Measurements from ENCODE around the gene KREMEN2.
A peak's percentile ranks its signal among the peaks of the same experiment; 100 is the strongest.

Gene KREMEN2

GRCh38 chr16:3000540-3000939 lies 36.5 kb downstream of the KREMEN2 start:
- no peak for DNase-seq (ENCODE audit: low read depth in 3 of 3, low spot score in 1 of 3)

GRCh38 chr16:3001316-3001715 lies 37.2 kb downstream of the KREMEN2 start:
- DNase-seq (ENCODE audit: low read depth in 3 of 3, low spot score in 1 of 3), result no peak

DNA sequence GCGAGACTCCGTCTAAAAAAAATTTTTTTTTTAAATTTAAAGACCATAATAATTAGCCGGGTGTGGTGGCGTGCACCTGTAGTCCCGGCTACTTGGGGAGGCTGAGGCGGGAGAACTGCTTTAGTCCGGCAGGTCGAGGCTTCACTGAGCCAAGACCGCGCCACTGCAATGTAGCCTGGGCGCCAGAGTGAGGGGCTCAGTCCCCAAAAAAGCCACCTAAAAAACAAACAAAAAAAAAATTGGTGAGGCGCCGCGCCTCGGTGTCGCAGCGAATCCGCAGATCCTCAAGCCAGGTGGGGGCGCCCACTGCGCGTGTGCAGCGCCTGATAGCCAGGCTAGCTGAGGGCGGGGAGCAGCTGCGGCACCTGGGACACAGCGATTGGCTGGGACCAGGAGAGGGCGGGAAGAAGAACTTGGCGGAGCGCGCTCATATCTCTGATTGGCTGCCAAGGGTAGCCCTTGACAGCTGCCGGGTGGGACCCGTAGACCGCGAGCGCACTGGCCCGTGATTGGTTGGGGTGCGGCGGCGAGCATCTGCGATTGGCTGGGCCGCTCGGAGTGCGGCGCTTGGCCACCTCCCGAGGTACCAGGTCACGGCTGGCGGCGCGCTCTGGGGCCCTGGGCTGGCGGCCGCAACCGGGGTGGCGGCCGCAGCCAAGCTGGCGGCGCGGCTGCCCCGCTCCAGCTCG lies 39.7 kb downstream of the KREMEN2 start:
- peak; percentile 88 to 96 (median 94) for DNase-seq (ENCODE audit: low read depth in 3 of 3, low spot score in 1 of 3)

DNA sequence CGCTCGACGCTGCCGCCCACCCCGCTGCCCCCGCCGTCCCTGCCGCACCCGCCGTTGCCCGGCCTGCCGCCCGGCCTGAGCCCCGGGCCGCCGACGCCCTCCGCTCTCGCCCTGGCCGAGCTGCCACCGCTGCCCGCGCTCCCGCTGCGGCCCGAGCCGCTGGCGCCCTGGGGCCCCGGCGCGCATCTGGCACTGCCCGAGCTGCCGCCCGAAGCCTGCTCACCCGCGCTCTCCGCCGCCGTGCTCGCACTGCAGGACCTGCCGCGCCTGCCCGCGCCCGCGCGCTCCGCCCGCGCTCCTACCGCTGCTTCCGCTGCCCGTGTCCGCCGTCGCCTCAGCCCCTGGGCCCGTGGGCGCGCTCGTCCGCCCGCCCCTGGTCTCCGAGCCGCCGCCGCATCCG lies 40.2 kb downstream of the KREMEN2 start:
- no peak for DNase-seq (ENCODE audit: low read depth in 3 of 3, low spot score in 1 of 3)

- no peak for DNase-seq (ENCODE audit: low read depth in 3 of 3, low spot score in 1 of 3)
Measured at GRCh38 chr16:3004781-3005284, 40.8 kb downstream of the KREMEN2 start.

DNA sequence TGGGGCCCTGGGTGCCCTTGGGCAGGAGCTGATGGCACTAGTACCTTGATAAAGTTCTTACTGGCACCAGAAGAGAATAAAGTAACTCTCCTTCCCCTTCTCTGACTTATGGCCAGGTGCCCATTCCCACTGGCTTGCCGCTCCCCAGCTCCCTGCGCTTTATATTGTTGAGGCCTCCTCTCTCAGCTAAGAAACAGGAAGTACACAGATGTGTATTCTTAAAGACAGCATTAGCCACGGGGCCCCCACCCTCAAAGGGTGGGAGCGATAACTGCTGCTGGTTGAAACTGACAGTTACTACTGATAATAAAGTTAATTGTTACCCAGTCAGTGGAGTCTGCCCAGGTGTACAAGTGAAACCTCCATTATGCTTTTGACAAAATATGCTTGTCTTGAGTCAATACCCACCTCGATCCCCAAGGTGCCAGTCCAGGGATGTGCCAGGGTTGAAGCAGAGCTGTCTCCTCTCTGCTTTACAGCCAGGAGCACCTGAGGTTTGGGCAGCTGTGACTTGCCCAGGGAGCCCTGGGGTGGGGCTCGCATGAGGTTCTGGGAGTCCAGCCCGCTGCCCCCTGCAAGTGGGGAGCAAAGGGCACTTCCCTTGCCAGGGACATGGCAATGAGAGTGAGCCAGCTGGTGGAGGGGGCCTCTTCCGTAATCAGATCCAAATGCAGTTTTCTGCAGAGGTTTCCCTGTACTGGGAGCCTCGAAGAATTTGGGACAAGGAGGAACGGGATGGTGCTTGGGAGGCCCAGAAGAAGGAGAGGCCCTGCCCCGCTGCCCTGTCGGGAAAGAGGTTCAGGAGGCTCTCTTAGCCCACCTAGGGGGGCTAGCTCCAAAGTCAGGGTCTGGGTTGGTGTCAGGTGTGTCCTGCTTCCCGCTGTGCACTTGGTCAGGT lies 43.2 kb downstream of the KREMEN2 start:
- DNase-seq (ENCODE audit: low read depth in 3 of 3, low spot score in 1 of 3), result no peak

GRCh38 chr16:3007957-3008689 lies 44.0 kb downstream of the KREMEN2 start:
- no peak for DNase-seq (ENCODE audit: low read depth in 3 of 3, low spot score in 1 of 3)

DNA sequence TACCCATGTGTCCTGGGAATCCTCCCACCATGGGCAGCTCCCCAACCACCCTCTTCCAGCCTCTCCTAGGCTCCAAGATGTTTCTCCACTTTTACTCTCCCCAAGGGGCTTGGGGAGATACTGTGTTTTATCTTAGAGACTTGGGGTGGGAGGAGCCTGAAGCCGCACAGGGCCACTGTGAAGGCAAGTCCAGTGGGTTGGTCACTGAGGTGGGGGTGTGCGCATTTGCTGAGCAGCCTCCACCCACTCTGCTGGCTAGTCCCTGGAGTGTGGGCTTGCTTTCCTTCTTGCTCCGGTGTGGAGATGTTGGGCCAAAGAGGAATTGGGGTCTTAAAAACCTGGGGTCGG lies 44.6 kb downstream of the KREMEN2 start:
- DNase-seq (ENCODE audit: low read depth in 3 of 3, low spot score in 1 of 3), result no peak

DNA sequence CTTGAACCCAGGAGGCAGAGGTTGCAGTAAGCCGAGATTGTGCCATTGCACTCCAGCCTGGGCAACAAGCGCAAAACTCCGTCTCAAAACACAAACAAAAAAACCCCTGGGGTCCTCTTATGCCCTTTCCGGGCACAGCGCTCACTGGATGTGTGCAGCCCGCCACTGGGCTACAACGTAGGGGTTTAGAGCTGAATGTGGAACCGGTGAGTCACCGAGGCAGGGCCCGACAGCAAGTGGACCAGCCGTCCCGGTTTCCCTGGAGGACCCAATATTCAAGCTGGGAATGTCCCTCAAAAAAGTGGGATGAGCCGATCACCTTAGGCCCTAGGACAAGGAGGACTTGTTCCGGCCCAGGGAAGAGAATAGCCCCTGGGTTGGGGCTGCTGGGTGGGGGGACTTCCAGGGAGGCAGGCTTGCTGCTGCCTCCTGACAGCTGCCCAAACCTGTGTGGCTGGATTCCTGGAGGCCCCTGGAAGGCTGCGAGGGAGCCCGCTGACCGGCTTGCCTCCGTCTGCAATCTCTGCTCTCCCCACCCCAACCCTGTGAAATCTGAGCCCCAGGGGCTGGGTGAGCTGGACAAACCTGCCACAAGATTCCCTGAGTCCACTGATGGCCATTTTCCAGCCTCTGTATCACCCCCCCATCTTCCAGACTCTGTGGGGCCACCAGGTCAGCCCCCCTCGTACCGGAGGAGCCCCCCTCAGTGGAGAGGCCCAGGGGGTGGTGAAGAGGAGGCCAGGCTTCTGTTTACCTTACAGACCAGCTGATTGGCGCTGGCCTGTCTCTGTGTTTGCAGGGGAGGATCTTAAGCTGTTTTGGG lies 45.7 kb downstream of the KREMEN2 start:
- DNase-seq (ENCODE audit: low read depth in 3 of 3, low spot score in 1 of 3), result no peak

GRCh38 chr16:3010510-3010909 lies 46.4 kb downstream of the KREMEN2 start:
- DNase-seq (ENCODE audit: low read depth in 3 of 3, low spot score in 1 of 3), result no peak

DNA sequence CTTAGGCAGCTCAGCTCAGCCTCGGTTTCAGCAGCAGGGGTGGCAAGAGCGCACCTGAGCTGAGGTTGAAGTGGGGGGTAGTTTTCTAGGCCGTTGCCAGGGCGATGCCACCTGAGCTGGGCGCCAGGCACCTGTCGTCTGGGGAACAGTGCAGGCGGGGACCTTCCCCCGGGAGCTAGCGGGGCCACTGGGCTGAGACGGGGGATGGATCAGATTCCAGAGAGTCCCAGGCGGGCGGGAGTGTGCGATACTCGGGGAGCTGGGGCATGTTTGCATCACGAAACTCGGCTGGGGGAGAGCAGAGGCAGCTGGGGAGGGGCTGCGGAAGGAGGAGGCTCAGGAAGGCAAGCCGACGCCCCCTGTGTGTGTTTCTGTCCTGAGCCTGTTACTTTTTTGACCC lies 48.2 kb downstream of the KREMEN2 start:
- no peak for DNase-seq (ENCODE audit: low read depth in 3 of 3, low spot score in 1 of 3)

GRCh38 chr16:3012828-3013420 lies 48.8 kb downstream of the KREMEN2 start, which contains the start of gene CLDN9:
Gene CLDN9 (plus strand): TSS chr16:3012923. CDS start chr16:3013363, 440 bp downstream.
- DNase-seq (ENCODE audit: low read depth in 3 of 3, low spot score in 1 of 3), result no peak

DNA sequence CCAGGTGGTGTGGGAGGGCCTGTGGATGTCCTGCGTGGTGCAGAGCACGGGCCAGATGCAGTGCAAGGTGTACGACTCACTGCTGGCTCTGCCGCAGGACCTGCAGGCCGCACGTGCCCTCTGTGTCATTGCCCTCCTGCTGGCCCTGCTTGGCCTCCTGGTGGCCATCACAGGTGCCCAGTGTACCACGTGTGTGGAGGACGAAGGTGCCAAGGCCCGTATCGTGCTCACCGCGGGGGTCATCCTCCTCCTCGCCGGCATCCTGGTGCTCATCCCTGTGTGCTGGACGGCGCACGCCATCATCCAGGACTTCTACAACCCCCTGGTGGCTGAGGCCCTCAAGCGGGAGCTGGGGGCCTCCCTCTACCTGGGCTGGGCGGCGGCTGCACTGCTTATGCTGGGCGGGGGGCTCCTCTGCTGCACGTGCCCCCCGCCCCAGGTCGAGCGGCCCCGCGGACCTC lies 49.4 kb downstream of the KREMEN2 start:
- no peak for DNase-seq (ENCODE audit: low read depth in 3 of 3, low spot score in 1 of 3)

DNA sequence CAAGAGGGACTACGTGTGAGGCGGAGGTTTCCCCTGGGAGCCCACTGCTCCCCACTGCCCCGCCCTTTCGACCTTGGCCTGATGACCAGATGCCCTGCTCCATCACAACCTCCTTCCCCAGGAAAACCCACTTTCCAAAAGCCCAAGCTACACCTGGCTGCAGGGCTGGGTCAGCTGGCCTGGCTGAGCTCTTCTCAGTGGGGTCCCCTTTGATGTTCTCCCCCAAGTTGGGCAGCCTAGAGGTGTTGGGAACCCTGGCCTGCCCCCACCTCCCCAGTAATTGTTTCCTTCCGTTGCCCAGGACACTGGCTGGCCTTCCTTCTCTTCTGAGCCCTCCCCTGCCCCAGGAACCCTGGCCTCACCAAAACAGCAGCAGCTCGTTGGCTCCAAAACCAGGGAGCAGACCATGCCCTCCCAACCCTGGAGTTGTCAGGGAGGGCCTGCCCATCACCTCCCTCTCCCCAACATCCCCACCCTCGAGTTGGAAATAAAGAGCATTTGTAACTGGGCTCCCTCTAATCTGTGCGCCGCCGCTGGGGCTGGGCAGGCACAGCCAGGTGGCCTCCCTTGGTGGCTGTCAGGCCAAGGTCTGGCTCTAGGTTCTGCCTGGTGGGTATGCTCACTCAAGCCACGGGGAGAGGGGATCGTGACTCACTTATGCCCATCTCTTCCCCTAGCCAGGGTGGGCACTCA lies 50.1 kb downstream of the KREMEN2 start:
- DNase-seq (ENCODE audit: low read depth in 3 of 3, low spot score in 1 of 3), result no peak

DNA sequence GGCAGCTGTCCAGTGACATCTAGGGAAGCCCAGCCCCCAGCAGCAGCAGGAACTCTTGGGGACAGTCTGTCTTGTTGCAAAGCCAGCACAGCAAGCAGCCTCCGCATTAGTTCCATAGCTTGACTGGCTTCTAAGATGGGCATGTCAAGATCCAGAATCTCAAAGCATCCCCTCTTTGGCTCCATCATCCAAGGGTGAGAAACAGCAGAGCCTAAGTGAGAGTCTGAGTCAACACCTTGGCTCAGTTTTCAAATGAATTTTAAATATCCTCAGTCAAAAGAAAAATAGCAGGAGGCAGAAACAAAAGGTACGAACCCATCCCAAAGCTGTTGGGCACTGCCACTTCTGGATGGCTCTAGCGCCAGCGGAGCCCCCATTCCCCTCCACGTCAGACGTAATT lies 50.9 kb downstream of the KREMEN2 start:
- DNase-seq (ENCODE audit: low read depth in 3 of 3, low spot score in 1 of 3), result no peak

- no peak for DNase-seq (ENCODE audit: low read depth in 3 of 3, low spot score in 1 of 3)
Measured at GRCh38 chr16:3015865-3016521, 51.9 kb downstream of the KREMEN2 start.

GRCh38 chr16:3017344-3017743 lies 53.3 kb downstream of the KREMEN2 start:
- no peak for DNase-seq (ENCODE audit: low read depth in 3 of 3, low spot score in 1 of 3)

All from stimulated activated CD4-positive, alpha-beta T cell treated with anti-CD3 and anti-CD28 coated beads, TNF-alpha, amount 100 ng/mL, for 1 hour (primary cell).